Measurements from ENCODE around the gene ANKRD13D.

The ANKRD13D gene

GRCh38 chr11:67287355-67288197 is 1.5 kb upstream of the ANKRD13D start:
- peak; percentile 28 for DNase-seq

- DNase-seq, result no peak
These were observed 978 bp upstream of the ANKRD13D start for GRCh38 chr11:67288198-67288451.

GRCh38 chr11:67288452-67289225 is 464 bp upstream of the ANKRD13D start:
- DNase-seq, result peak; percentile 87

GRCh38 chr11:67289651-67290479 is 762 bp downstream of the ANKRD13D start:
- no peak for DNase-seq

GRCh38 chr11:67290801-67291200 is 1.7 kb downstream of the ANKRD13D start:
- no peak for DNase-seq

- no peak for DNase-seq
These were observed 2.6 kb downstream of the ANKRD13D start for GRCh38 chr11:67291481-67292381.

GRCh38 chr11:67292671-67293070 is 3.6 kb downstream of the ANKRD13D start:
- DNase-seq, result no peak

- no peak for DNase-seq
These were observed 4.0 kb downstream of the ANKRD13D start for GRCh38 chr11:67293090-67293489.

GRCh38 chr11:67295846-67296245 is 6.7 kb downstream of the ANKRD13D start:
- DNase-seq, result no peak

GRCh38 chr11:67298786-67299185 is 9.7 kb downstream of the ANKRD13D start:
- no peak for DNase-seq

- DNase-seq, result no peak
These were observed 10.5 kb downstream of the ANKRD13D start for GRCh38 chr11:67299471-67300191.

- no peak for DNase-seq
These were observed 11.2 kb downstream of the ANKRD13D start for GRCh38 chr11:67300256-67300755.

GRCh38 chr11:67300756-67301312 is 11.7 kb downstream of the ANKRD13D start:
- DNase-seq, result no peak

- DNase-seq, result no peak
These were observed 12.3 kb downstream of the ANKRD13D start for GRCh38 chr11:67301313-67301921.

GRCh38 chr11:67301951-67302516 is 12.9 kb downstream of the ANKRD13D start:
- DNase-seq, result no peak

- no peak for DNase-seq
These were observed 13.5 kb downstream of the ANKRD13D start for GRCh38 chr11:67302571-67303131.

GRCh38 chr11:67303132-67303834 is 14.2 kb downstream of the ANKRD13D start, which contains the start of gene SSH3:
SSH3 (plus strand) TSS chr11:67303530; CDS start chr11:67303626, 96 bp downstream.
- DNase-seq, result peak; percentile 59

GRCh38 chr11:67303835-67304411 is 14.8 kb downstream of the ANKRD13D start:
- no peak for DNase-seq
